ENCODE results near the gene GNAZ.

Gene GNAZ

DNA sequence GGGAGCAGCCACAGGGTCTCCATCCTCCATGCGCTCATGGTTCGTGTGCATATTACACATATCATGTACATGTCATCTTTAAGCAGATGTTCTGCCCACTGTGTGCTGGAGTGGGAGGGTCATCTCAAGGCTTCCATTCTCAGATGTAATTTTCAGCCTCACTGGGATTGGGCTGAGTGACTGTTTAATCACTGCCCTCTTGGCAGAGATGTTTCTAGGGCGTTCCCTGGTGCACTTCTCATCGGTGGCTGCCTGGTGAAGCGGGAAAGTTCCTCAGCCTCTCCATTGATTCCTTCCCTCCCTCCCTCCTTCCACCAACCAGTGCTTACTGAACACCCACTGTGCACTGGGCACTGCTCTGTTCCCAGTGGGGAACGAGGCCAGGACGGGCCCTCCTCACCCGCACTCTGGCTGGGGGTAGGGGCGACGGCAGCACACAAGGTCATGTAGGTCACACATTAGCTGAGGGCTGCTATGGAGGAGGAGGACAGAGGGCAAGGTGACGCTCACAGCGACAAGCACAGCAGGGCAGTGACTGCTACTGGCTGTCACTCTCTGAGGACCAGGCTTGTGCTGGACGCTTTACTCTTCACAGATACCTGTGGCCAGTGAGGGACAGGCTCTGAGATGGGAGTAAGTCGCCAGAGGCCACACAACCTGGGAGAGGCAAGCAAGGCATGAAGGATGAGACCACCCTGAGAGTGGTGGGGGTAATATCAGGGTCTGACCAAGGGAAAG, 22.9 kb downstream of the GNAZ start:
- DNase-seq (ENCODE audit: low spot score), result no peak

DNA sequence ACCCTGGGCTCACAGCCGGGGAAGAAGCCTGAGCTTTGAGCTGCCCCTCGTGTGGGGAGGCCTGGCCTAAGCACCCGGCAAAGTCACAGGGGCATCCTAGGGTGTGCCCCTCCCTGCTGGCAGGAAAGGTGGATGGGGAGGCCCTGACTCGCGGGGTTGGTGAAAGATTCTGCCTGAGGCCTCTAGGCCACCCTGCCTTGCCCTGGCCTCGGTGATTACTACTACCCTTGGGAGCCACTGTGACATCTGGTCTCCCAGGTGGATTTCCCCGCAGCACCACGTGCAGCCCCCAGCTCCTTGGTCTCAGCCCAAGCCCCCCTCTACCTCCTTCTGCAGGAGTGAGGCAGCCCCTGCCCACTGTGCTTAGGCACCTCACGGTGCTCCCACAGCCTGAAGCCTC, 23.9 kb downstream of the GNAZ start:
- DNase-seq (ENCODE audit: low spot score), result no peak

DNA sequence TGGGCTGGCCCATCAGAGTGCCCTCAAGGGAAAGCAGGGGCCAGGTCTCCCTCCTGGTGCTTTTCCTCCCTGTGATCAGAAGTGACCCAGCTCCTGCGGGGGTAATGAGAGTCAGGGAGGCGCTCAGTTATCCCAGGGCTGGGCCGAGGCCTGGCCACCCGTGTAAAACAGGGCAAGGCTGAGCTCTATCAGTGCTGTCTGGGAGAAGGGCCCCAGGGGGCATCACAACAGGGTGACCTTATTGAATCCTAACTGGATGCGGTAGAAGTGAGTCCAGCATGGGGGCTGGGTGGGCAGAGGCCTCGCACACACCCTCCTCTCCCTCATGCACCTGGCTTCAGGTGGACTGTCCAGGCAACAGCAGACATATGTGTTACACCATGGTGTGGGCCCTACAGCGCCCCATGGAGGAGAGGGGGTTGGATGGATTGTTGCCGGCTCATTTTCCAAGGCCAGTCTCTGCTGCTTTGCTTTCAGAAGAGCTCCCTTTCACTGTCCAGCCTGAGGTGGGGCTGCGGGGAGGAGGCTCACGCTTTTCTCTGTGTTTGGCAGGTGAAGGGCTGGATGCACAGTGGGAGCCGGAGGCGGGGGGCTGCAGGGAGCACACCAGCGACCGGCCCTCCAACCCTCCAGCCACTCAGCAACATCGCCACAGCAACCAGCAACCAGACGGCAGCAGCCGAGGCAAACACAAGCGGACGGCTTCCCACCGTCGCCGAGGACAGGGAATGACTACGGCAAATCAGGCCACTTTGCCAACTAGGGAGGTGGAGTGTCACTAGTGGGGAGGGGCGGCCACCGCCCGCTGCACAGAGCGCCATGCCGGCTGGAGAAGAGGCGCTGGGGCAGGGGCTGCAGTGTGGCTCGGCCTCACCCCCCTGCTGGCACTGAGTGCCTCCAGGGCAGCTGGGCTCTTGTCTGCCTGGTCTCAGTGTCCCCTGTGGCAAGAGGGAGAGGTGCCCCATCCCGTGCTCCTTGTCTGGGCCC, 24.7 kb downstream of the GNAZ start:
- DNase-seq (ENCODE audit: low spot score), result no peak

DNA sequence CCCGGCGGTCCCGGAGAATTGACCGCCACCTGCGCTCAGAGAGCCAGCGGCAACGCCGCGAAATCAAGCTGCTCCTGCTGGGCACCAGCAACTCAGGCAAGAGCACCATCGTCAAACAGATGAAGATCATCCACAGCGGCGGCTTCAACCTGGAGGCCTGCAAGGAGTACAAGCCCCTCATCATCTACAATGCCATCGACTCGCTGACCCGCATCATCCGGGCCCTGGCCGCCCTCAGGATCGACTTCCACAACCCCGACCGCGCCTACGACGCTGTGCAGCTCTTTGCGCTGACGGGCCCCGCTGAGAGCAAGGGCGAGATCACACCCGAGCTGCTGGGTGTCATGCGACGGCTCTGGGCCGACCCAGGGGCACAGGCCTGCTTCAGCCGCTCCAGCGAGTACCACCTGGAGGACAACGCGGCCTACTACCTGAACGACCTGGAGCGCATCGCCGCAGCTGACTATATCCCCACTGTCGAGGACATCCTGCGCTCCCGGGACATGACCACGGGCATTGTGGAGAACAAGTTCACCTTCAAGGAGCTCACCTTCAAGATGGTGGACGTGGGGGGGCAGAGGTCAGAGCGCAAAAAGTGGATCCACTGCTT, 25.5 kb downstream of the GNAZ start:
- no peak for DNase-seq (ENCODE audit: low spot score)

DNA sequence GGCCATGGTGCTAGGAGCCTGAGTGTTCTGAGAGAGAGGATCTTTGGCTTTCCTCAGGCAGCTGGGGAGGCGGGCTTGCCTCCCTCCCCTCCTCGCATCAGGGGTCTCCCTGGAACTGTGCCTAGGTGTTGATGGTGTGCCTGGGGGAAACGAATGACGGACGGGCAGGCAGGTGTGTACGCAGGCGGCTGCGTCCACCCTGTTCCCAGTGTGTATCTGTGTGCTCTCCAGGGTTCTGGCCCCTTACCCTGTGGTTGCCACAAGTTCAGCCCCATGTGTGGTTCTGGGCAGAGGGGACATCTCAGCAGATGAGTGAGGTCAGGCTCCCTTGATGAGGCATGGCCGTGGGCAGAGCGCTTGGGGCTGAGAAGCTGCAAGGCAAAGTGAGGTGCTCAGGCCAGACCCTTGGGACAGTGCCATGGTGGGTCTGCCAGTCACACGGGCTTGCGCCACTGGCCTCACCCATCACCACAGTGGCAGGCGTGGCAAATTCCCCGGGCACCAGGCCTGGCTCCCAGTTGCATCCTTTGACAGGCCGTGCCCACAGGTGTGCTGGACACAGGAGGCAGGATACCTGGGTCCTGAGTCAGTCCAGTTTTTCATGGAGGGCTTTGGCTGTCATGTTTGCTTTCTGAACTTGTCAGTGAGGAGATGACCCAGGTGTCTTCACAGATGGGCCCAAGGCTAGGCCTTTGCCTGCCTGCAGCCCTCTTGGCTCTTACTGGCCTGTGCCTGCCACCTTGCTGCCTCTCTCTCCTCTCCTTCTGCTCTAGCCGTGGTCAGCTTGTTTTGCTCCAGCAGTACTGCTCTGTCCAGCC, 27.3 kb downstream of the GNAZ start:
- DNase-seq (ENCODE audit: low spot score), result no peak

DNA sequence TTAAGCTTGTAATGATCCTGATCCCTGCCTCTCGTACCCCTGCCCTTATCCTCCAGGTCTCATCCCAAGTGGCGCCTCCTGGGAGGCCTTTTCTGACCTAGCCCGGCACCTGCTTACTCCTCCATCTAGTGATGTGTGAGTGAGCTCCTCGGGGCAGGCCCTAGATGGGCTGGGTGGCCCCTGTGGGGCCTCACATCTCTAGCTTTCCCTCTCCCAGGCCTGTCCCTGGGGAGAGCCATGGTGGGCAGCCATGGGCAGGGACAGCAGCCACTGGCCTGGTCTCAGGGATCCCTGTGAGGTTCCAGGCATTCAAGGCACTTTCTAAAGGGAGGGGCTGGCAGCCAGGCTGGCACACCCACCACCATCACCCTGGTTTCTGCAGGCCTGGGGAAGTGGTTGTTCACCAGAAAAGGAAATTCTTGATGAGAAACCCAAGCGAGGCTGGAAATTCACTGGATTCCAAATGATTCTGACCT, 27.9 kb downstream of the GNAZ start:
- no peak for DNase-seq (ENCODE audit: low spot score)

DNA sequence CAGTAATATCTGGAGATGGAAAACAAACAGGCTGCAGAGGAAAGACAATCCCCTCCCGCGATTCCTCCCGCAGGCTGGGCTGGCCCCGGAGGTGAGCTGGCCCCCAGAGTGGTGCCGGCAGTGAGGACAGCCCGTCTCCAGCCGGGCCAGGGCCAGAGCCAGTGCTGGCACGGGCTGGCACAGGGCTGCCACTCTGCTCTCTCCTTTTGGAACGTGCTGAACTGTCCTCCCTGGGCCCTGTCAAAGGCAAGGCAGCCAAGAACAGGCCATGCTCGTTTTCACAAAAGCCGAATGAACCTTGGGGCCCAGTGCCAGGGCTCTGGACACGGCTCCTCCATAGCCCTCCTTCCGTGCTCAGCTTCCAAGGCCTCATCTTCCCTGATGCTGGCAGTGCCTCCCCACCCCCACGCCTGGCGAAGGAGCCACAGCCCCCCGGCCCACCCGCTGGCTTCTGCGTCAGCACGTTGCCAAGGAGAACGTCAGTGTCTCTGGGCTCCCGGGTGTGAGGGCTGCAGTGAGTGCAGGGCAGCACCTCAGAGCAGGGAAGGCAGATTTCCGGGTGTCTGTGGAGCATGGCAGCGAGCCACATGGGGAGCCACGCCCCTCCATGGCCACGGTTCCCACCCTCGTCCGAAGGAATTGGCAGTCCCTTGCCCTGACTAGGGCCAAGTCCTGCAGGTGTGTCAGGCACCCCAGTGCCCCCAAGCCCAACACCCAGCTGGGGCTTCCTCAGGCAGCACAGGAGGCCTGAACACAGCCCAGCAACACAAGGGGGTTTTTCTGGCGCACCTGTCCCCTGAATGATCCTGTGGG, 28.6 kb downstream of the GNAZ start:
- DNase-seq (ENCODE audit: low spot score), result no peak

DNA sequence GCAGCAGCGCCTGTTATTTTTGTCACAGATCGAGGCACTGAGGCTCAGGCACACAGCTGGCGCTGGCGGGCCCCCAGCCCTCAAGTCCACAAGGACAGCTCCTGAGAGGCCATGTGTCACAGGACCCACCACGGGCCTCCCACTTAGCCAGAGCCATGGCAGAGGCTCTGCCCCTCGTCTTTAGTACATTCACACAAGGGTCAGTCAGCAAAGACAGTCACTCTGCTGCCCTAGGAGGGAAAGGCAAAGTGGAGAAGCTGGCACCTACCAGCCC, 29.1 kb downstream of the GNAZ start:
- no peak for DNase-seq (ENCODE audit: low spot score)

DNA sequence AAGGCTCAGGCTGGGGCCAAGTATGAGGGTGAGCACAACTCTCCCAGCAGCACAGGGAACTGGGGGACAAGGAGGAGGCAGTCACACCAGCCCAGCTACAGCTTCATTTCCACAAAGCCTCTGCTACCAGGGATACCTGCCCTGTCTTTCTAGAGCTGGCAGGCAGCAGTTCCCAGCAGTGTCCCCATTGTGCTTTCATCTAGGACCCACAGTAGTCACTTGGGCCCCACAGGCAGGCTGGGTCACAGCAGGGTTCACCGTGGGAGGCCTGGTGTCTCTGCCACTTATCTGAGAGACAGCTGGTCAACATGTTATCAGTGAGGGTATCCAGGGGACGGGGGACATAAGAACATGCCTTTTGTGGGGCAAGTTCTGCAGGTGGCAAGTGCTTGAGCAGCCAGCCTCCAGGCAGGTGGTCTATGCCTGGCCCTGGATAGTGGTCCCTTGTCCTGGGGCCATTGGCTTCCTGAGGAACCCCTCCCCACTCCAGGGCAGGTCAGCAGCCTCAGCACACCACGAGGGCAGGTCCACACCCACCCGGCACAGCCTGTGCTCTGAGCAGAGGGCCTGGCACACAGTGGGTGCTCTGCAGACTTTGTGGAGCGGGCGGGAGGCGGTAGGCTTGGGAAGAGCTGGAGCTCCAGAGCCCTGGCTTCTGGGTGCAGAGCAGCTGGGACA, 29.9 kb downstream of the GNAZ start:
- no peak for DNase-seq (ENCODE audit: low spot score)

DNA sequence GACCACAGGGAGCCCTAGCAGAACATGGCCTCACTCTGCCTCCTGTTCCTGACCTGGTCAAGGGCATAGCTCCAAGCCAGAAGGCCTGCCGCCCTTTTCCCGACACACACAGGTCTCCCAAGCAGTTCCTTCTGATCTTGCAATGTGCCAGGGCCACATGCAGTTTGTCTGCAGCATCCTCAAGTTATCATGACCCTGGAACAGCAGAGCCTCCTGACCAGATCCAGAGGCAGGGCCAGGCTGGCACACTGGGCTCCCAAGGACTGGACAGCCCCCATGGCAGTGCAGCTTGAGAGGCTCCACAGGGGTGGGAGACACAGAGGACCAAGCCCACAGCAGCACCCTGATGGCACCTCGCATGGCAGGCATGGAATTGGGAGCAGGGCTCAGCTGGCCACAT, 31.2 kb downstream of the GNAZ start:
- no peak for DNase-seq (ENCODE audit: low spot score)

DNA sequence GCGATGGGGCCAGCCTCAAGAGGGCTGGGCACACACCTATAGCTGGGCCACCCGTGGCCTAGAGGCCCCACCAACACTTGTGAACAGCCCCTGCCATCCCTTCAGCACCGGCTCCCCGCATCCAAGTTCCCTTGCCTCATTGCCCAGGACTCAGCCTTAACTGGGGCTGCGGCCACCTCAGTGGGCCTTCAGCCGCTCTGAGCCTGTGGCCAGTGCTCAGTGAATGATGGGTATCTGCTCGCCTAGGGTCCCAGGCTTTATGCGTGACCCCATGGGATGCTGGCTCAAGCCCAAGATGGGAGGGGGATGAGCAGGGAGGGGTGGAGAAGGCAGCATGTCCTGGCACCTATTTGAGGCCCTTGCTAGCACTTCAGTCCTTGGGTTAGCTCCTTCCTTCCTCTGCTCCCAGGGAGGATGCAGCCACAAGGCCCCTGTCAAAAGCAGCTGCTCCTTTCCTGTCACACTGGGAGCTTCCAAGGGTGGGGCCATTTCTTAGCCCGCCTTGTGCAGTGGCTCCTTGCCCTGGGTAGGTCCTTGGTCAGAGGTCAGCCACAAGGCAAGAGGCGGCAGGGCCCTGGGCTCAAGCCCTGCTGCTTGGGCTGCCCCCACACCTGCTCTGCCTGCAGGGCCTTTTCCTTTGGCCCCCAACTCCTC, 31.8 kb downstream of the GNAZ start:
- DNase-seq (ENCODE audit: low spot score), result no peak

DNA sequence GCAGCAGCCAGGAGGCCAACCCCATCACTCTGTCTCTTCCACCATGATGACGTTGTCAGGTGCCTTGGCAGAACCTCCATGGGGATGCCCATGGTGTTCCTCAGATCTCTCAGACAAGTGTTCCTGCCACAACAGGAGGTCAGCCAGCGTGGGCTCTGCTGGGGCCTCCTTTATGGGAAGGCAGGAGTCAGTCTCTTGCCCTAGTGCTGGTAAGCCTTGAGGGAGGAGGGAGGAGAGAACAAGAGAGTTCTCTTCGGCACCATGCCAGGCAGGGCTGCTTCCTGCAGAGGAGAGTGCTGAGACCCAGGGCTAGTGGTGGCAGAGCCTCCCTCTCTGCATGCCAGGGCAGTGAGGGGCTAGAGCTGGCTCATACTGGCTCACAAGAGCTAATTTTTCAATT, 32.5 kb downstream of the GNAZ start:
- no peak for DNase-seq (ENCODE audit: low spot score)

DNA sequence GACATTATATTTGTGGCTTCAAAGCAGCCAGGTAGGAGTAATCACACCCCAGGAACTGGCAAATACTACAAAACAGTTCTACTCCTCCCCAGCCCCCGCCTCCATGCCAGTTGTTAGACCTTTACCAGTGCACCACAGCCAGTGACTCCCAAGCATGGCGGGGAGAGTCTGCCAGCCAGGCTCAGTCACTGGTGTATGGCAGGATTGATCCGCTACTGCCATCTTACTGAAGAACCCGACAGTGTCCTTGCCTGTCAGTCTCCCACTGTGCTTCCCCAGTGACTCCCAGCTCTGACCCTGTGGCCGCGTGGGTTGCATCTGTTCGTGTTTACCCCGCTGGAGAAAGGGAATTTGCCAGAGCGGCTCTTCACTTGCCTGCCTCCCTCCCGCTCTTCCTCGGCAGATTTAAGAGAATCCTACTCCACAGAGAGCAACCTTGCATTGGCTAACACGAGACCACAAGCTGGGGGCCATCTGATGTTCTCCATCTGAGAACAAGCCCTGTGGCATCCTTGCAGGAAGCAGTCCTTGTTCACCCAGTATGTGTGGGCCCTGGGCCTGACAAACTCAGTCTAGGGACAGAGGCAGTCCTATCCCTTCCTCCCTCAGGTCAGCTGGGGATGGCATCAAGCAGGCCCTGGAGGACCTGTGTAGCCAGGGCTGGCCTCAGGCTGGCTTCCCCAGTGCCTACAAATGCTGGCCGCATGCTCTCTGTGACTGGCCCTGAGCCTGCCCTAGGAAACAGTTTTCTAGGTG, 33.1 kb downstream of the GNAZ start:
- DNase-seq (ENCODE audit: low spot score), result no peak

DNA sequence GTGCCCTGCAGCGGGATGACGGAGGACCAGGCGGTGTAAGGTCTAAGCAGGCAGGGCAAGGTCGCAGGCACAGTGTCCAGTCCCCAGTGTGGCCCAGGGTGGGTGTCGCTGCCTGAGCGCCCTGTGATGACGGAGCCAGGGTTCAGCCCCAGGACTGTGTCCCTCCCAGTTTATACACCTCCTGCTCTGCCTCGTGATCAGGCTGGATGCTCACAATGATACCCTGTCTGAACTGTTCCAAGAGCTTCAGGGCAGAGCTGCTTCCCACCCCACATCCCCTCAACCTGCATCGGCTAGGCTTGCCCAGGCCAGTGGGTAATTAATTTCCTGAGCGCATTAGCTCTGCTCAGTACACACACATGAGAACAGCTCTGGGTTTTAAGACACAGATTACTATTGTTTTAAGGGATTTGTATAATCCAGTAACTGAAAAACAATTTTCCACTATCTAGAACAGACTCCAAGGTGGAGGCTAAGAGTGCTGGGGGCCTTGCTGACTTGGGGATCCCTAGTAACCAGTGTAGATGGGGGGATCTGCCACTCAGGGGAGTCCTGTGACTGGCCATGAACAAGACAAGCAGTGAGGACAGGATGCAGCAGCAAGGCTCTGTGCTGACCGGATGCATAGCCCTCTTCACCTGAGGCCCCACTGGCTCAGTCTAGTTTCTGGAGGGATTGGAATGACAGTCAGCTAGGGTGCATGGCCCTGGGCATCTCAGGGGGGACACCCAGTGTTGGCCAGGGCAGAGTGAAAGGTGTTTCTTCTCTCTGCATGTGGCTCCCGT, 34.1 kb downstream of the GNAZ start:
- no peak for DNase-seq (ENCODE audit: low spot score)

DNA sequence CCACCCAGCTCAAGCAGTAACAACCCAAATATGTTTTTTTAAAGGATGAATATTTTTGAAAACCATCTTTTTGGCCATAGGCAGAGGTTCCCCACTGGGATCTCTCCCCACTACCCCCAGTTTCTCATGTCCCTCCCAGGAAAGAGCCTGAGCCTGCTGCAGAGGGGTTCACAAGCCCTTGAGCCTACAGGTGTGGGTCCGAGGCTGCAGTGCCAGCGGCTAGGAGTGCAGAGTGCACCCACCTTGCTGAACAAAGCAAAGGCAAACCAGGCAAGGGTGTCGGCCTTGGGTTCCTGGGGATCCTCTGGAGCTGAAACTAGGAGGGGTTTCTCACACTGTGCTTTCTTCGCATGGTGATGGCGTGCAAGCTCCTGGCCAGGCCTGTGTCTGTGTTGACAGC, 35.0 kb downstream of the GNAZ start:
- no peak for DNase-seq (ENCODE audit: low spot score)

DNA sequence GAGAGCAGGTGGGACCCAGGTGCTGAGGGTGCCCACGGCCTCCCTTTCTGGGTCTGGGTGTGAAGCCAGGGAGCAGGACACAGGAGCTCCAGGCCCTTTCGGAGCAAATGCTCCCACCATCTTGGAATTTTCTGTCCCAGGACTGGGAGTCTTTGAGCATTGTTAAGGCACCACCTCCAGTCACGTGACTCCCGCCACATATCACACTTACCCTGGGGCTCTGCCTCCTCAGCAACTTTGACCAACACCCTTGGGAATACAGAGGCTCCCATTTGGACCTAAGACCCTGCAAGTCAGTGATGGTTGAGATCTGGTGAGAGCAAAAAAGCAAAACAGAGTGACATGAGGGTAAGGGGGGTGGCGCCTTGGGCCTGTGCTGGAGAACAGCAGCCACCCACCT, 35.6 kb downstream of the GNAZ start:
- no peak for DNase-seq (ENCODE audit: low spot score)

DNA sequence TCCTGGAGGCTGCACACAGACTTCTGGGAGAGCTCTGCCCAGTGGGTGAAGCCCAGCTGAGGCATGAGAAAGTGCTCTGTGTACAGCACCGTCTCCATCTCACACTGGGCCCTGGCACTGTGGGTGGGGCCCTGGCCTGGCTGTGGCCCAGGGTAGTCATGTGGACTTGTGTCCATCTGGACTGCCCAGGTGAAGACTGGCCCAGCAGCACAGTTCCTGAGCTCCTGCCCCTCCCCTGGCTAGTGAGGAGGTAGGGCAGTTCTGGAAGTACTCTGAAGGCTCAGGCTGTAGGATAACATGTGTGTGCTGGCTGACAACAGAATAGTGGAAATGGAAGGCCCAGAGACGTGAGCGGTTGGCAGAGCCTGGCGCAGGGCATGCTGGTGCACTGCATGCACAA, 36.0 kb downstream of the GNAZ start:
- DNase-seq (ENCODE audit: low spot score), result no peak

DNA sequence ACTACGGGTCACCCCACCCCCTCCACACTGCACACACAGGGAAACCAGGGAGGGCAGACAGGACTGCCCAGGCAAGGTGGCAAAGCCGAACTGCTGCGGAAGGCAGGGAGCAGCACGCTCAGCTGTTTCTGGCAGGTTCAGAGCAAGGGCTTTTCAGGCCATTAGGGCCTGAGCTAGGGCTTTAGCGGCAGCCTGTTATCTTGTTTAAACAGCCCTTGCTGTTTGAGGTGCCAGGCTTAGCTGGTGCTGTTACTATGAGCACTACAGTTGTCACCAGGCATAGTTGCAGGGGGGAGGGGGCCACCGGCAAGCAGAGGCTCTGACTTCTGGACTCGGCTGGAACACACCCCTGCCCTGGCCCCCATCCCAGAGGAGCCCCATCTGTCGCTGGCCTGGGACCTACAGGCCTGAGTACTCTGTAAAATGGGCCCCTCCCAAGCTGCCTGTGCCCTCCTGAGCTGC, 36.6 kb downstream of the GNAZ start:
- DNase-seq (ENCODE audit: low spot score), result no peak

All from activated CD4-positive, alpha-beta T cell treated with anti-CD3 and anti-CD28 coated beads, Interleukin-2, Interleukin-4, amounts not matched to agents 100 ng/mL and 50 ng/mL, durations not matched to agents 16 hours and 8 hours (primary cell).